Transverse colon (tissue), 4 donors: Measurements from ENCODE around the gene CISD3. TPM values are rescaled to one million over a fixed set of nuclear protein-coding genes. Genes with fewer than 3 reads are reported as not detected.

ENCODE experiments used
- DNase-seq: peaks from one replicate; pipeline ENCODE4 v3.0.0-alpha.2; 2019
- H3K27ac ChIP-seq, 4 donors: fragments of 200-600 bp; sonication (generic); 2 replicates each; pipeline ENCODE4 v1.5.1; 2016 to 2018; ENCODE audit warnings: inconsistent platforms in 4 of 4
- H3K27me3 ChIP-seq: fragments of 200-600 bp; sonication (generic); 2 replicates; pipeline ENCODE4 v1.5.1; 2017; ENCODE audit warnings: inconsistent platforms
- H3K36me3 ChIP-seq, 4 donors: fragments of 200-600 bp; sonication (generic); 2 replicates each; pipeline ENCODE4 v1.5.1; 2017 to 2019; ENCODE audit warnings: inconsistent platforms in 4 of 4
- H3K4me1 ChIP-seq, 4 donors: fragments of 200-600 bp; sonication (generic); 2 replicates each; pipeline ENCODE4 v1.5.1; 2017 to 2020; ENCODE audit warnings: inconsistent platforms in 4 of 4
- H3K4me3 ChIP-seq, 4 donors: fragments of 200-600 bp; sonication (generic); 1 replicate in 1 of 4; 2 replicates in 3 of 4; pipeline versions ENCODE4 v1.5.1 to v1.6.1; 2017 to 2019; ENCODE audit warnings: inconsistent platforms in 4 of 4
- H3K9me3 ChIP-seq, 2 donors: fragments of 200-600 bp; sonication (generic); 2 replicates each; pipeline ENCODE4 v1.5.1; 2017 to 2019; ENCODE audit warnings: inconsistent platforms in 2 of 2
- EP300 ChIP-seq: sonication (generic); formaldehyde crosslinking; IDR thresholded peaks from one replicate; pipeline ENCODE4 v1.6.1; 2017; ENCODE audit warnings: antibody characterized with exemption, low read depth
- POLR2A ChIP-seq: fragments of 450-650 bp; IDR thresholded peaks from one replicate; pipeline ENCODE4 v1.6.1; 2016; ENCODE audit warnings: antibody characterized with exemption, mild to moderate bottlenecking, moderate library complexity
- POLR2AphosphoS5 ChIP-seq, 3 donors: sonication (generic); formaldehyde crosslinking; IDR thresholded peaks; one replicate each; pipeline ENCODE4 v1.6.1; 2016; ENCODE audit warnings: antibody characterized with exemption in 3 of 3
- WGBS, 2 donors: methylation state at CpG; one replicate each; pipeline ENCODE4 v1.1.5; 2018; ENCODE audit warnings: low coverage in 1 of 2; 5-methylcytosine and 5-hydroxymethylcytosine counted together
- in situ Hi-C, 4 donors: fragments of 200-750 bp; cut with MboI; loops; one replicate each; pipeline versions ENCODE4 v1.15.0 to v1.15.1; 2017; ENCODE audit warnings: low sequenced_read_pairs in 3 of 4, low pct_ligation_motif_present in 1 of 4, low pct_unique_long_range_greater_than_20kb in 1 of 4
- intact Hi-C: fragments of 100-400 bp; cut with DNase I; formaldehyde crosslinking; loops from one replicate; pipeline ENCODE4 v1.15.1; 2023; ENCODE audit warnings: low total_unique reads
- total RNA-seq, 4 donors: library from RNA; depleted of rRNA; stranded (reverse); fragments of >200 nt; gene quantifications; one replicate each; pipeline ENCODE4 v1.1.0, GENCODE V29; 2016
- TF ChIP-seq, protein P1 (sequence below), 5 experiments: fragments of 200-600 bp in 3 of 5; fragments of 450-650 bp in 2 of 5; sonication (generic) in 3 of 5; IDR thresholded peaks; 1 replicate in 2 of 5; 2 replicates in 3 of 5; pipeline ENCODE4 v1.5.1; 2016 to 2017; ENCODE audit warnings: antibody characterized with exemption in 5 of 5, inconsistent platforms in 3 of 5, mild to moderate bottlenecking in 2 of 5, moderate library complexity in 1 of 5

CISD3 gene
- total RNA-seq, 4 donors from 2014 or later, result 11.2 to 35.0 (median 20.5) TPM

DNA sequence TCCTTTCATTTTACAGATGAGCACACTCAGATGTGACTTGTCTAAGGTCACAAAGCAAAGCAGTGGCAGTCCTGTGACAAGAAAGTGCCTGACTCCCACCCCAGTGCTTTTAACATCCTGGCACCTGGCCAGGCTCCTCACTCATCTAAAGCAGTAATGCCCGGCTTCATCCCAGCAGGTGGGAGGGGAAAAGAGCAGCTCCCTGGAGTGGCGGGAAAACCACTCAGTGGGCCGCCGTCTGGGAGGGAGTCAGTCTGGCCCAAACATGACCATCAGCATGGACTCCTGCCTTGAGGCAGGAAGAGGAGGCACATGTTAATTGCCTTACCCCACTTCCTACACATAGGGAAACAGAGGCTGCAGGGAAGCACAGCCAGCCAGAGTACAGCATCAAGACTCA, 15.4 kb downstream of the CISD3 start:
- Histone ChIP-seq H3K27ac (peak overlapping the region in 1 of 4 donors; percentile 21), H3K36me3 (no peaks in the 10 kb centered on the region), H3K27me3 (no peaks in the 10 kb centered on the region), H3K9me3 (no peaks in the 10 kb centered on the region), H3K4me1 (peaks cover 34 to 78% (median 64%) of the 10 kb centered on the region in 4 donors), H3K4me3 (no peak overlapping the region)
- DNase-seq, result no peak
- no peak for TF ChIP-seq POLR2AphosphoS5 (IDR thresholded peaks at IDR 0.05)
- TF ChIP-seq, protein P1, sequence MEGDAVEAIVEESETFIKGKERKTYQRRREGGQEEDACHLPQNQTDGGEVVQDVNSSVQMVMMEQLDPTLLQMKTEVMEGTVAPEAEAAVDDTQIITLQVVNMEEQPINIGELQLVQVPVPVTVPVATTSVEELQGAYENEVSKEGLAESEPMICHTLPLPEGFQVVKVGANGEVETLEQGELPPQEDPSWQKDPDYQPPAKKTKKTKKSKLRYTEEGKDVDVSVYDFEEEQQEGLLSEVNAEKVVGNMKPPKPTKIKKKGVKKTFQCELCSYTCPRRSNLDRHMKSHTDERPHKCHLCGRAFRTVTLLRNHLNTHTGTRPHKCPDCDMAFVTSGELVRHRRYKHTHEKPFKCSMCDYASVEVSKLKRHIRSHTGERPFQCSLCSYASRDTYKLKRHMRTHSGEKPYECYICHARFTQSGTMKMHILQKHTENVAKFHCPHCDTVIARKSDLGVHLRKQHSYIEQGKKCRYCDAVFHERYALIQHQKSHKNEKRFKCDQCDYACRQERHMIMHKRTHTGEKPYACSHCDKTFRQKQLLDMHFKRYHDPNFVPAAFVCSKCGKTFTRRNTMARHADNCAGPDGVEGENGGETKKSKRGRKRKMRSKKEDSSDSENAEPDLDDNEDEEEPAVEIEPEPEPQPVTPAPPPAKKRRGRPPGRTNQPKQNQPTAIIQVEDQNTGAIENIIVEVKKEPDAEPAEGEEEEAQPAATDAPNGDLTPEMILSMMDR (IDR thresholded peaks at IDR 0.05), result no peak
- TF ChIP-seq POLR2A, result no peak
- no peak for TF ChIP-seq EP300
- in situ Hi-C loops, result no loop called here
- 61% methylated on average over 4 of the region's 4 CpGs; no CpG with 5 or more reads in 1 of the 2 donors for WGBS, 2 donors
- intact Hi-C loops, result no loop called here

DNA sequence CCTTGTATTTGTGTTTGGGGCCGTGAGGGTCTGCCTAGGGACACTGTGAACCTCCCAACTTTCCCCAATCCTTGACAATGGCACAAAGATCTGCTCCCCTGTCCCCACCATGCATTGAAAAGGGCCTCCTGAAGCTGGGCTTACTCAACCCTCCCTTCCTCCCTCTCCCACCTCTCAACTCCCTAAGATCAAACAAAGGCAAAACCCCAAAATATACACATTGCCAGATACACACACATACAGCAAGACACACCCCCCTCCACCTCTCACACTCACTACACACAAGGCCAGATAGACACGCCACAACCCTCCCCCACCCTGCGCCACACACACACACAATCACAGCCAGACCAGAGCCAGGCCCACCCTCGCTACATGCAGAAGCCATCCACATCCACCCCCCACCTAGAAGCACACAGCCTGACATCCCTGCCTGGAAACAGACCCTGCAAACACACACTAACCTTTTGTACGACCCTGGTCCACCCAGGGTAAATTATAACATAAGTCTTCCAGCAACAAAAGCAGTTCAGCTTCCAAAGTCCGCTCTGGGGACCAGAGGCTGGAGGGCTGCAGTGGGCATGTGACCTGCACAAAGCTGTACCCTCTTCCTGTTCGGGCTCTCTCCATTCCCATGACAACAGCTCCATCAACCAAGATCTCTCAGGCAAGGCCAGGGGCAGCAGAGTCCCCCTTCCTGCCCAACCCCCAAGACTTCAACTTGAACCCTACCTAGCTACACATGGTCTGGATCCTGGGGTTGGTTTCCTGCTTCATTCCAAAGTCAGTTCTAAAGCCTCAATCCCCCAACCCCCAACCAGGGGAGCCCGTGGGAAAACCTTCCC, 16.1 kb downstream of the CISD3 start:
- Histone ChIP-seq H3K9me3 (no peaks in the 10 kb centered on the region), H3K36me3 (no peaks in the 10 kb centered on the region), H3K4me1 (peaks cover 31 to 78% (median 64%) of the 10 kb centered on the region in 4 donors), H3K27me3 (no peaks in the 10 kb centered on the region), H3K27ac (peak overlapping the region; percentile 88 to 96 (median 89)), H3K4me3 (peak overlapping the region in 1 of 4 donors; percentile 95)
- DNase-seq, result no peak
- 44% methylated on average over 8 of the region's 8 CpGs; no CpG with 5 or more reads in 1 of the 2 donors for WGBS, 2 donors
- intact Hi-C loops (no loop called here), in situ Hi-C loops (no loop called here)
- TF ChIP-seq POLR2A (no peak), POLR2AphosphoS5 (IDR thresholded peaks at IDR 0.05) (no peak), EP300 (no peak)
- TF ChIP-seq, protein P1 (IDR thresholded peaks at IDR 0.05), result no peak

- Histone ChIP-seq H3K36me3 (no peaks in the 10 kb centered on the region), H3K4me1 (peaks cover 24 to 78% (median 57%) of the 10 kb centered on the region in 4 donors), H3K27me3 (no peaks in the 10 kb centered on the region), H3K4me3 (peak overlapping the region; percentile 52 to 95 (median 61)), H3K27ac (peak overlapping the region; percentile 88 to 96 (median 89)), H3K9me3 (no peaks in the 10 kb centered on the region)
- intact Hi-C loops, result no loop called here
- no peak for TF ChIP-seq EP300
- no peak for TF ChIP-seq POLR2A
- TF ChIP-seq, protein P1 (IDR thresholded peaks at IDR 0.05), result no peak
- TF ChIP-seq POLR2AphosphoS5 (IDR thresholded peaks at IDR 0.05), result no peak
- in situ Hi-C loops, result no loop called here
- WGBS, 2 donors, result 6% methylated on average over 21 of the region's 21 CpGs; no CpG with 5 or more reads in 1 of the 2 donors
- DNase-seq, result no peak
Measured at GRCh38 chr17:38746849-38747462, 16.8 kb downstream of the CISD3 start.

- Histone ChIP-seq H3K36me3 (no peaks in the 10 kb centered on the region), H3K4me1 (peaks cover 18 to 73% (median 51%) of the 10 kb centered on the region in 4 donors), H3K4me3 (peak overlapping the region; percentile 52 to 95 (median 61)), H3K27ac (peak overlapping the region; percentile 88 to 96 (median 89)), H3K27me3 (no peaks in the 10 kb centered on the region), H3K9me3 (no peaks in the 10 kb centered on the region)
- whole genome bisulfite sequencing, 2 donors, result 1% methylated on average over 43 of the region's 64 CpGs; no CpG with 5 or more reads in 1 of the 2 donors
- intact Hi-C loops (no loop called here), in situ Hi-C loops (no loop called here)
- no peak for TF ChIP-seq EP300
- TF ChIP-seq, protein P1 (IDR thresholded peaks at IDR 0.05), result peak in 2 of 5 experiments; percentile 6 to 10
- peak; percentile 57 for DNase-seq
Measured at GRCh38 chr17:38747463-38748148, 17.5 kb downstream of the CISD3 start.
